ENCODE measurements around the gene GJA3. TPM values are rescaled to one million over a fixed set of nuclear protein-coding genes. Genes with fewer than 3 reads are reported as not detected.

GJA3 gene
- total RNA-seq, 2 donors from 2014 or later: 0.67 to 0.74 TPM

DNA sequence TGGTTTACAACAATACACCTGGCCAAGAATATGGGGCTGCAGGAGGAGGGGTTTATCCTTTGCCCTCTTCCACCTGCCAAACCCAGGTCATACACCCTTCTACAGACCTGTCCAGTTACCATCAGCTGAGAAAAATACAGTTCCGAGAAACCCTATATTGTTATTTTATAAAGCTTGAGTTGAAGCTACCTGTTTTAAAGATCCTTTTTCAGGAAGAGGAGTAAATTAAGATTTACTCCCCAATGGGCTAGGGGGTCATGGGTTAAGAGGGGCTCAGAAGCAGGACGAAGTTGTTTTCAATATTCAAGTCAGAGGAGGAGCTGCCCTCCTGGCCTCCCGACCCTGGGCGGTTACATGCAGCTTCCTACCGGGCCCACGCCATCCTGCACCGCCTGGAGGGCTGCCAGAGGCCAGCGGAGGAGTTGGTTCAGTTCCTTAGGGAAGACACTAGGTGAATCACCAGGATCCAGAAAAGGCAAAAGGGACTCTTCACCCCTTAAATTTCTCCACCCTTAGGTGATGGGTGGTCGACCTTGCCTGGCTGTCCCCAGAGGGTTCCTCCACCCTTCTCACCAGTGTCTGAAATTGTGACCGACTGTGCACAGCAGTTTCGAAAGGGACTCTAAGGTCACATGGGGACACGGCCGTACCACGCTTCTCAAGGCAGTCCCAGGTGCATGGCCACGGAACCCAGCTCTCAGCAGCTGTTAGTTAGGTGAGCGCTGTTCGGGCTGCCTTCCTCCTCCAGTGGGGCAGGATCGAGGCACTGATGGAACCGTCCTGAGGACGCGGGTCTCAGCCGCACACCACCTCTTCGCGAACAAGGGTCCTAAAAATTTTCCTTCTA, 30.7 kb upstream of the GJA3 start:
- H3K4me1 Mint-ChIP-seq (ENCODE audit: low read depth): peaks cover 29% of the 10 kb centered on the region
- no peaks in the 10 kb centered on the region for H3K36me3 Mint-ChIP-seq (ENCODE audit: insufficient read depth in 2 of 2)
- ATAC-seq (replicated peaks in 1 of 2): no peak
- no peak overlapping the region for H3K27ac Mint-ChIP-seq
- DNase-seq: no peak
- H3K27me3 Mint-ChIP-seq (ENCODE audit: low read depth): peaks cover 52% of the 10 kb centered on the region
- H3K4me3 Mint-ChIP-seq: peak overlapping the region; percentile 61 to 67
- no peaks in the 10 kb centered on the region for H3K9me3 Mint-ChIP-seq

DNA sequence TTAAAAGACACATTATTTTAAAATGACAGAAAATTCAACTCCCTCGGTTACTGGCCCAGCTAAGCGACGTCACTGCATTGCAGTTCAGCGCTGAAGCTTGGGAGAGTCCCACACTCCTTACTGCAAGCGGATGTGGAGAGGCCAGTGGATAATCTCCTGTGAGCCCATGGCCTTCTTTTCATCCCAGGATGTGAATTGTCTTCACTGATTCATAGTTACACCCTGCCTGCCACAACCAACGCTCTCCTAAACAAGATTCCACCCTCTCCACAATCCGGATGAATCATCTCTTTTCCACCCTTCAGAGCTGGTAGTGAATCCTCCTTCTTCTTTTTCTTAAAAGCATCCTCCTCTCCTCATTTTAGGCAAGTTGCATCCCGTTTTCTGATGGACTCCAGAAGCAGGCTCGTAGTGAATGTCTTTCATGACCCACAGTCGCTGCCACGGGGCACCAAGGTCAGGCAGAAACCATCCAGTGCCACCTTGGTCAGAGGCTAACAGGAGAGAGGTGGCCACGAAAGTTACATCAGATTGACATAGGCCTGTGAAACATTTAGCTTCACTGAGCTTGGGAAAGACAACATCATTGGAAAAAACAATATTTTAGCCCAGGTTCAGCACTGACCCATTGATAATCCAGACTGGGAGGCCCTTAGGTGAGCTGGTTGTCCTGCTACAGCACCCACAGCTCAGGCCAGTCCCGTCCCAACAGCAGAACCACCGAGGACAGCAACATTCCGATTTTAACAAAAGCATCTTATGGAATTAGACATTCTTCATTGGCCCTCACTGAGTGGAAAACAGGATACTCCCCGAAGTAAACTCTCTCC, 29.8 kb upstream of the GJA3 start:
- Mint-ChIP-seq H3K36me3 (ENCODE audit: insufficient read depth in 2 of 2) (no peaks in the 10 kb centered on the region), H3K27ac (no peak overlapping the region), H3K27me3 (ENCODE audit: low read depth) (peaks cover 44% of the 10 kb centered on the region), H3K4me1 (ENCODE audit: low read depth) (peaks cover 29% of the 10 kb centered on the region), H3K4me3 (peak overlapping the region in 1 of 2 donors; percentile 40), H3K9me3 (no peaks in the 10 kb centered on the region)
- ATAC-seq (replicated peaks in 1 of 2) (no peak), DNase-seq (no peak)

DNA sequence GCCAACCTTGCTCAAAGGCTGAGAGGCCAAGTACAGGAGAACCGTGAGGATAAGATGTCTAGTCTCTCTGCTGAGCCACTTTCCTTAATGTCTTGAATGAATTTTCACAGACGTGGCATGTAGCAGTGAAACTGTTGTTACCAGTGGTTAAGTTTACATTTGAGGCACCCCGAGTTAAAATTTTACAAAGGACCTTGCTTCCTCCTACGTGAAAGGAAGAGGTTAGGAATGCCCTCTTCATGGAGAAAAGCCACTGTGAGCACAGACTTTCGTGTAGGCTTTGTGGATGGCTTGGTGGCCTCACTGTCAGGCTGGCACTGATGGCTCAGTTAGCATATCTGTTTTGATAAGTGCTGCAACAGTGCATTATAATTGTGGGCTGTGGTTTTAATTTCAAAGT, 29.2 kb upstream of the GJA3 start:
- H3K27ac Mint-ChIP-seq: no peak overlapping the region
- DNase-seq (no peak), ATAC-seq (replicated peaks in 1 of 2) (no peak)
- H3K36me3 Mint-ChIP-seq (ENCODE audit: insufficient read depth in 2 of 2): no peaks in the 10 kb centered on the region
- H3K27me3 Mint-ChIP-seq (ENCODE audit: low read depth): peaks cover 38% of the 10 kb centered on the region
- no peaks in the 10 kb centered on the region for H3K9me3 Mint-ChIP-seq
- H3K4me3 Mint-ChIP-seq: no peak overlapping the region
- peaks cover 29% of the 10 kb centered on the region for H3K4me1 Mint-ChIP-seq (ENCODE audit: low read depth)

DNA sequence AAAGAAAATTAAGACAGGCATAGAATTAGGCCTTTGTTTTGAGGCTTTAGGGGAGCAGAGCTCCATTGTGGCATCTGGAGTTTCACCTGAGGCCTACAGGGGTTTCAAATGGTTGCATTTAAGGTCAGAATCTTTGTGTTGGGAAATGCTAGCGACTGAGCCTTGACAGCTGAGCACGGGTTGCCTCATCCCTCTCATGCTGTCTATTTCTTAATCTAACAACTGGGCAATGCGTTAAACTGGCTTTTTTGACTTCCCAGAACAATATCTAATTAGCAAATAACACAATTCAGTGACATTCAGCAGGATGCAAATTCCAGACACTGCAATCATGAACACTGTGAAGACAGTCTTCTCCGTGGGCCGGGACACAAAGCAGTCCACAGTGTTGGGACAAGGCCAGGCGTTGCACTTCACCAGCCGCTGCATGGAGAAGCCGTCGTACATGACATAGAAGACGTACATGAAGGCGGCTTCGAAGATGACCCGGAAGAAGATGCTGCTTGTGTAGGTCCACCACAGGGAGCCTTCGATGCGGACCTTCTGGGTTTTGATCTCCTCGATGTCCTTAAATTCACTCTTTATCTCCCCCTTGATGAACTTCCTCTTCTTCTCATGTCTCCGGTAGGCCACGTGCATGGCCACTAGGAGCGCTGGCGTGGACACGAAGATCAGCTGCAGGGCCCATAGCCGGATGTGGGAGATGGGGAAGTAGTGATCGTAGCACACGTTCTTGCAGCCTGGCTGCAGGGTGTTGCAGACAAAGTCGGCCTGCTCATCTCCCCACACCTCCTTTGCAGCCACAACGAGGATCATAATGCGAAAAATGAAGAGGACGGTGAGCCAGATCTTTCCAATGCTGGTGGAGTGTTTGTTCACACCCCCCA, 28.1 kb upstream of the GJA3 start:
- no peak for ATAC-seq (replicated peaks in 1 of 2)
- no peaks in the 10 kb centered on the region for H3K9me3 Mint-ChIP-seq
- peak in 1 of 2 donors; percentile 14 for DNase-seq
- H3K36me3 Mint-ChIP-seq (ENCODE audit: insufficient read depth in 2 of 2): no peaks in the 10 kb centered on the region
- H3K27me3 Mint-ChIP-seq (ENCODE audit: low read depth): peaks cover 27% of the 10 kb centered on the region
- no peak overlapping the region for H3K27ac Mint-ChIP-seq
- no peak overlapping the region for H3K4me3 Mint-ChIP-seq
- peaks cover 20% of the 10 kb centered on the region for H3K4me1 Mint-ChIP-seq (ENCODE audit: low read depth)

DNA sequence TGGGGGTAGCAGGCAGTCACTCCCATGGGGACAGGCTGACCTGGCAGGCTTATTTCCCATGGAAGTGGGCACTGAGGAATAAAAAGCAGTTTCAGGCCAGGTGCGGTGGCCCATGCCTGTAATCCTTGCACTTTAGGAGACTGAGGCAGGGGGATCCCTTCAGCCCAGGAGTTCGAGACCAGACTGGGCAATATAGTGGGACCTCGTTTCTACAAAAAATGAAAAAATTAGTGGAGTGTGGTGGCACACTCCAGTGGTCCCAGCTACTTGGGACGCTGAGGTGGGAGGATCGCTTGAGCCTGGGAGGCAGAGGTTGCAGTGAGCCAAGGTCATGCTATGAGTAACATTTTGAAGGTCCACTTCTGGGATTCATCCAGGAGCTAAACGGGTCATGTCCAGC, 25.9 kb upstream of the GJA3 start:
- Mint-ChIP-seq H3K4me3 (no peak overlapping the region), H3K36me3 (ENCODE audit: insufficient read depth in 2 of 2) (no peaks in the 10 kb centered on the region), H3K27me3 (ENCODE audit: low read depth) (peaks cover 19% of the 10 kb centered on the region), H3K4me1 (ENCODE audit: low read depth) (peaks cover 13% of the 10 kb centered on the region), H3K27ac (no peak overlapping the region), H3K9me3 (no peaks in the 10 kb centered on the region)
- ATAC-seq (replicated peaks in 1 of 2) (no peak), DNase-seq (no peak)

GRCh38 chr13:20185366-20186056, 24.7 kb upstream of the GJA3 start:
- Mint-ChIP-seq H3K4me1 (ENCODE audit: low read depth) (peaks cover 9% of the 10 kb centered on the region), H3K27ac (no peak overlapping the region), H3K9me3 (no peaks in the 10 kb centered on the region), H3K27me3 (ENCODE audit: low read depth) (peaks cover 19% of the 10 kb centered on the region), H3K4me3 (no peak overlapping the region), H3K36me3 (ENCODE audit: insufficient read depth in 2 of 2) (no peaks in the 10 kb centered on the region)
- no peak for ATAC-seq (replicated peaks in 1 of 2)
- DNase-seq: no peak

DNA sequence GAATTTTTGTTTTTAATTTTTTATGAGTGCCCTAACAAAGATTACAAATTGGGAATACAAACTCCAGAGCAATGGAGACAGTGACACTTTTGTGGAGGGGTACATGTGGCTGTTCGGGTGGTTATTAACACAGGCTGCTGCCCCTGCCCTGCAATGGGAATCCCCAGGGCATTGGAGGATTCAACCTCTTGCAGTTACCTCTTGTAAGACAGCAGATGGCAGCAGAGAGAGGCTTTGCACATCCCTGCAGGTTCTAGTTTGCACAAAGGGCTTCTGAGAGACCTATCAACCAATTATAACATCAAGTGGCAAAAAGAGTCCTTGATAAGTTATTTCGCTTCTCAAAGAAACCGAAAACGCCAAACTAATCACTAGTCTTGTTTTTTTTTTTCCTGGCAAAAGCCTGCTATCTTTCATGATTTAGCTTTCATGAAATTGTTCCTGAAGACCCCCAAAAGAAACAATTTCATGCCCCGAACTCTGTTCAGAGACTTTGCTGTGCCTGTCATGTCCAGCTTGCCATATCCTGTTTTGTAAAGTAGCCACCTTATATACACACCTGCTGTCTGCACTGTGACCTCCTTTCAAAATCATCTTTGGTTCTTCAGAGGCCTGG, 21.5 kb upstream of the GJA3 start:
- ATAC-seq (replicated peaks in 1 of 2): peak; percentile 90 to 92
- H3K27me3 Mint-ChIP-seq (ENCODE audit: low read depth): peaks cover 46% of the 10 kb centered on the region

GRCh38 chr13:20181188-20181587, 20.3 kb upstream of the GJA3 start:
- DNase-seq: no peak
- no peaks in the 10 kb centered on the region for H3K9me3 Mint-ChIP-seq
- peaks cover 6% of the 10 kb centered on the region for H3K4me1 Mint-ChIP-seq (ENCODE audit: low read depth)
- H3K36me3 Mint-ChIP-seq (ENCODE audit: insufficient read depth in 2 of 2): no peaks in the 10 kb centered on the region
- H3K4me3 Mint-ChIP-seq: no peak overlapping the region
- no peak overlapping the region for H3K27ac Mint-ChIP-seq
- peaks cover 55% of the 10 kb centered on the region for H3K27me3 Mint-ChIP-seq (ENCODE audit: low read depth)
- no peak for ATAC-seq (replicated peaks in 1 of 2)

More for the DNA sequence above, 21.5 kb upstream of the GJA3 start:
- Mint-ChIP-seq H3K36me3 (ENCODE audit: insufficient read depth in 2 of 2) (no peaks in the 10 kb centered on the region), H3K4me1 (ENCODE audit: low read depth) (peaks cover 6% of the 10 kb centered on the region), H3K27ac (no peak overlapping the region), H3K4me3 (no peak overlapping the region), H3K9me3 (no peaks in the 10 kb centered on the region)
- DNase-seq: peak; percentile 48 to 60

- no peak for DNase-seq
- ATAC-seq (replicated peaks in 1 of 2): no peak
- no peaks in the 10 kb centered on the region for H3K36me3 Mint-ChIP-seq (ENCODE audit: insufficient read depth in 2 of 2)
- H3K4me1 Mint-ChIP-seq (ENCODE audit: low read depth): peaks cover 30% of the 10 kb centered on the region
- peak overlapping the region in 1 of 2 donors; percentile 37 for H3K4me3 Mint-ChIP-seq
- no peaks in the 10 kb centered on the region for H3K9me3 Mint-ChIP-seq
- H3K27me3 Mint-ChIP-seq (ENCODE audit: low read depth): peaks cover 78% of the 10 kb centered on the region
- H3K27ac Mint-ChIP-seq: no peak overlapping the region
These were observed 17.3 kb upstream of the GJA3 start for GRCh38 chr13:20178156-20178555.

GRCh38 chr13:20177049-20177831, 16.4 kb upstream of the GJA3 start:
- no peaks in the 10 kb centered on the region for H3K36me3 Mint-ChIP-seq (ENCODE audit: insufficient read depth in 2 of 2)

DNA sequence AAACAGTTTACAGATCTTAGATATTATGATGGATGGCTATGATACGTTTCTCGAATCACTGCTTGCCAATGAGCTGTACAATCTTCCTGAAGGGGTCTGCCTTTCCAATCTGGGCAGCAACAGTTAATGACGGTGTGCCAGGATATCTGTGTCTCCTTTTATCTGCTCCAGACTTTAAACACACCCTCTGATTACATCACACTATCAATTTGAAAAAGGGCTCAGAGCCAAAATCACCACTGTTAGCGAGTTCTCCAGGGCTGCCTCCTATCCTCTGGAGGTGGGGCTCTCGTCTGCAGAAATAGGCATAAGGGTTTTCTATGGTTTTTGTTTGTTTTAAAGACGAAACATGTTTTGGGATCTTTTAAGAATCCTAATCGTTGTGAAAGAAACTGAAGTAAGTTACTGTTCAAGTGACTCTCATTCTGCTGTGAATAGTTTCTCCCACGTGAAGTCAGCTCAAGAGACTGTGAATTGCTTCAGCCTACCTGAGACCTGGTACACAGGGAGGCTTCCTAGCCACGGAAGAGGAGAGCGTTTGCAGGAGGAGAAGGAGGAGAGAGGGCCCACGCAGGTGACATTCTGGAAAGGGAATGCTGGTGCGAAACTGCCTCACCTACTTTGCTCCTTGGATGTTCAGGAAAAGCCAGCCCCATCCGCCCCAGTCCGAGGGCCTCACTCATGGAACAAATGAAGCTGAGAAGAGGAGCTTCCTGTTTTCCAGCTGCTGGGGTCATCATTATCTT, 15.2 kb upstream of the GJA3 start:
- no peak overlapping the region for H3K4me3 Mint-ChIP-seq

More at GRCh38 chr13:20177049-20177831, 16.4 kb upstream of the GJA3 start:
- Mint-ChIP-seq H3K4me1 (ENCODE audit: low read depth) (peaks cover 30% of the 10 kb centered on the region), H3K27me3 (ENCODE audit: low read depth) (peaks cover 87% of the 10 kb centered on the region), H3K9me3 (peaks cover 0 to under 1% of the 10 kb centered on the region in 2 donors), H3K27ac (no peak overlapping the region), H3K4me3 (peak overlapping the region; percentile 7 to 36)
- ATAC-seq (replicated peaks in 1 of 2) (no peak), DNase-seq (no peak)

More for the DNA sequence above, 15.2 kb upstream of the GJA3 start:
- ATAC-seq (replicated peaks in 1 of 2) (no peak), DNase-seq (no peak)
- Mint-ChIP-seq H3K27ac (no peak overlapping the region), H3K9me3 (peaks cover 0 to 1% of the 10 kb centered on the region in 2 donors), H3K4me1 (ENCODE audit: low read depth) (peaks cover 30% of the 10 kb centered on the region), H3K36me3 (ENCODE audit: insufficient read depth in 2 of 2) (no peaks in the 10 kb centered on the region), H3K27me3 (ENCODE audit: low read depth) (peaks cover 89% of the 10 kb centered on the region)
